ENCODE results near the gene RINT1.

DNA sequence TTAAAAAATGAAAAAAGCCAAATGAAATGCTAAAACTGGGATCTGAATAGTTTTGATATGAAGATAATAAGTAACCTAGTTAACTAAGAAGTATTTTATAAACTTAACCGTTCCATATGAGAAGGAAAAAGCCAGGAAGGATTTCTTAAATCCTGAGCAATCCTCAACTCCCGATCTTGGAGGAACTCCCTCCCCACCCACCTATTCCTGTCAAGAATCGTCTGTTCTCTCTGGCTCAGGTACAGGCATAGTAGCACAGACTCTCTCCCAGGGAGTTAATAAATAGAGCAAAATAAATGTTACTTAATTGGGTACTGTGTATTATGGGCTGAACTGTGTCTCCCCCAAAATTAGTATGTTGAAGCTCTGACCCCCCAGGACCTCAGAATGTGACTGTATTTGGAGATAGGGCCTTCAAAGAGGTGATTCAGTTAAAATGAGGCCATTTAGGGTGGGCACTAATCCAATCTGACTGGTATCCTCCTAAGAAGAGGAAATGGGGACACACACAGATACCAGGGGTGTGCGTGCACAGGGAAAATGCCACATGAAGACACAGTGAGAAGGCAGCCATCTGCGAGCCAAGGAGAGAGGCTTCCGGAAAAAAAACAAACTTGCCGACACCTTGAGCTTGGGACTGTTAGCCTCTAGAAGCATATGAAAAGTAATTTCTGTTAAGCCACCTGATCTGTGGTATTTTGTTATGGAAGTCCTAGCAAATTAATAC, 38.6 kb upstream of the RINT1 start:
- TF ChIP-seq POLR2A (IDR thresholded peaks at IDR 0.05; ENCODE audit: low read length) (no peak), TFCP2L1 (CRISPR knock-in tag; IDR thresholded peaks at IDR 0.05) (no peak), MAFK (IDR thresholded peaks at IDR 0.05; ENCODE audit: partially characterized antibody) (no peak)
- TF ChIP-seq, protein P1, sequence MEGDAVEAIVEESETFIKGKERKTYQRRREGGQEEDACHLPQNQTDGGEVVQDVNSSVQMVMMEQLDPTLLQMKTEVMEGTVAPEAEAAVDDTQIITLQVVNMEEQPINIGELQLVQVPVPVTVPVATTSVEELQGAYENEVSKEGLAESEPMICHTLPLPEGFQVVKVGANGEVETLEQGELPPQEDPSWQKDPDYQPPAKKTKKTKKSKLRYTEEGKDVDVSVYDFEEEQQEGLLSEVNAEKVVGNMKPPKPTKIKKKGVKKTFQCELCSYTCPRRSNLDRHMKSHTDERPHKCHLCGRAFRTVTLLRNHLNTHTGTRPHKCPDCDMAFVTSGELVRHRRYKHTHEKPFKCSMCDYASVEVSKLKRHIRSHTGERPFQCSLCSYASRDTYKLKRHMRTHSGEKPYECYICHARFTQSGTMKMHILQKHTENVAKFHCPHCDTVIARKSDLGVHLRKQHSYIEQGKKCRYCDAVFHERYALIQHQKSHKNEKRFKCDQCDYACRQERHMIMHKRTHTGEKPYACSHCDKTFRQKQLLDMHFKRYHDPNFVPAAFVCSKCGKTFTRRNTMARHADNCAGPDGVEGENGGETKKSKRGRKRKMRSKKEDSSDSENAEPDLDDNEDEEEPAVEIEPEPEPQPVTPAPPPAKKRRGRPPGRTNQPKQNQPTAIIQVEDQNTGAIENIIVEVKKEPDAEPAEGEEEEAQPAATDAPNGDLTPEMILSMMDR (IDR thresholded peaks at IDR 0.05): no peak
- TF ChIP-seq, protein P2, sequence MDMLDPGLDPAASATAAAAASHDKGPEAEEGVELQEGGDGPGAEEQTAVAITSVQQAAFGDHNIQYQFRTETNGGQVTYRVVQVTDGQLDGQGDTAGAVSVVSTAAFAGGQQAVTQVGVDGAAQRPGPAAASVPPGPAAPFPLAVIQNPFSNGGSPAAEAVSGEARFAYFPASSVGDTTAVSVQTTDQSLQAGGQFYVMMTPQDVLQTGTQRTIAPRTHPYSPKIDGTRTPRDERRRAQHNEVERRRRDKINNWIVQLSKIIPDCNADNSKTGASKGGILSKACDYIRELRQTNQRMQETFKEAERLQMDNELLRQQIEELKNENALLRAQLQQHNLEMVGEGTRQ (IDR thresholded peaks at IDR 0.05): no peak
